SW 1271 (cell line): ENCODE measurements around the gene IGF2BP2.
"Not testable (repeated sequence)": the region's sequence is repeated elsewhere in the genome, so short reads cannot be mapped to it uniquely, and the experiment has no call there.

Experiments
- DNase-seq, 2 experiments: peaks; one replicate each; lab custom pipeline; 2025; lab: John Stamatoyannopoulos, UW

The IGF2BP2 gene

GRCh38 chr3:185661296-185661695, 163.5 kb downstream of the IGF2BP2 start:
- not testable (repeated sequence) for DNase-seq

DNA sequence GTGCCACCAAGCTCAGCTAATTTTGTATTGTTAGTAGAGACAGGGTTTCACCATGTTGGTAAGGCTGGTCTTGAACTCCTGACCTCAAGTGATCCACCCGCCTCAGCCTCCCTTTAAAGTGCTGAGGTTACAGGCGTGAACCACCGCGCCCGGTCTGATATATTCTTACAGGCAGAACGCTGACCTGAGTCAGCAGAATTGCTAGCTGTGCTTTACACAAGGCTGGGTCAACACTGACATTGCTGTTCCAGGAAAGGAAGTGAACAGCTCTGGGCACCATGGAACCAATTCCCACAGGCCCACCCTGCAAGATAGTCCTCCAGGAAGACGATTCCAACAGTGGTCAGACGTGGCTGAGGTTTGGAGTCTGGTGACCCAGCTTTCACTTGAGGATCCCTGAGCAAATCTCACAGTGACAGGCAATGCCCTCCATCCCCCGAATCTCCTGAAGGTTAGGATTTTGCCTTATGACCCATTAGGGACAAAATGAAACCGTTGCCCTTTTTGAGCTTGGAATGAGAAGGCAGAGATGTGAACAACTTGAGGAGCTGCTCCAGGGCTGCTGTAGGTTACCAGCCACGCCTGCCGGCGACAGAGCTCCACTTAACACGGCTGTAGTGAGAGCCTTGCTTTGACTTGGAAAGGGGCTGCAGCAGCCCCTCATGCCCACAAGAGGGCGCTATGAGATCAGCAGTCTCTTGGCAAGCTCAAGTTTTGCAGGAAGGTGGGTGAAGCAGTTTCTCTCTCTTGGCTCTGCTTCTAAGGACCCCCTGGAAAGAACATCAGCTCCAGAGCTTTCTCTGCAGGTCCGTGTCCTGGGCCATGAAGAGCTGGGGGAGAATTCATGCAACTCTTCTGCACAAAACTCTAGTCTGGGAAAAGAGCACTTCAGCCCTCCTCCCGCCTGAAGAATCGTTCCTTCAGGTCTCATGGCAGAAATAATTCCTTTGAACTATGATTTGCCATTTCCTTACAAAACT, 164.6 kb downstream of the IGF2BP2 start:
- DNase-seq = peak; percentile 27 to 73

DNA sequence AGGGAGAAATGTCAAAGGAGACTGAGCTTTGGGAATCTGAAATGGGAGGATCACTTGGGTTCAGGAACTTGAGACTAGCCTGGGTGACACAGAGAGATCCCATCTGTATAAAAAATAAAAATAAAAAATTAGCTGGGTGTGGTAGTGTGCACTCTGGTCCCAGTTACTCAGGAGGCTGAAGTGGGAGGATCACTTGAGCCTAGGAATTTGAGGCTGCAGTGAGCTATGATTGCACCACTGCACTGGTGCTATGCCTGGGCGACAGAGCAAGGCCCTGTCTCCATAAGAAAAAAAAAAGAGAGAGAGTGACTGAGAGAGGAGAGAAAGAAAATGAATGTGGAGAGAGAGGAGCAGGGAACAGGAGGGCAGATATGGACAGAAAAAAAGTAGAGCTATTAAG, 165.9 kb downstream of the IGF2BP2 start:
- no peak for DNase-seq

- peak; percentile 62 to 74 for DNase-seq
Observed at GRCh38 chr3:185658504-185658912, 166.3 kb downstream of the IGF2BP2 start.

- no peak for DNase-seq
Observed at GRCh38 chr3:185657691-185658503, 166.9 kb downstream of the IGF2BP2 start.

DNA sequence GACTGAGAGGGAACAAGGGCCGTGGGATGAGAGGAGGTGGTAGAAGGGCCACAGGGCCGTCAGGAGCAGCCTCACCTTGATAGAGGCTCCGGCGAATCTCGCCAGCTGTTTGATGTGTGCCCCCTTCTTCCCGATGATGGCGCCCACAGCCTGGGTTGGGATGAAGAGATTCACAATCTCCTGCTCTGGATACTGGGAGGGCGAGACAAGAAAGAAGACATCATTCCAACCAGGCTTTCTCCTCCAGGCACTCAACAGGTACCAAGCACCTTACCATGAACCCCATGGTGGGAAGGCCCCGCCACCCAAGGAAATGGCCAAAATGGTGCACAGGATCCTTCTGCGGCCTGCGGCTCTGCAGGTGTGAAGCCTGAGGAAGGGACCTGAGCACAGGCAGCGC, 167.6 kb downstream of the IGF2BP2 start:
- DNase-seq = no peak

DNA sequence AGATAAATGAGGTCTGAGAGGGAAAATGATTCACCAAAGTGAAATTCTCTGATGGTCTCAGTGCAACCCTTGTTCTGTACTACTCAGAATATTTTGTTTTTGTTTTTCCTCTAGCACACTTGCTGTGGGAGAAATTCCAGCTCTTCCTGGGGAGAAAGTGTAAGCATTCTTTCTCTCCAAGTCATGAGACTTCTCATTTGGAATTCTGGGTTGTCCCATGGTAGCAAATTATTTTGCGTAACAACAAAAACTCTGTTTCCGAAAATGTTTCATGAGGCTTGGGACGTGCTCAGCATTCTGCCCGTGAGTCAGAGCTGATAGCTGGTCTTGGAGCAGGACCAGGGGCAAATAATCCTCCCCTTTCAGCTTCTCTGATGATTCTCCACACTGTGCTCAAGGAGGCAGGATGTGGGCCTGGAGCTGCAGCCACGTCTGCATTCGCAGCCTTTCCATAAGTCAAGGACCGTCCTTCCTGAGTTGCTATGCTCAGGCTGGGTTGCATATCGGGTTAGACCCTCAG, 168.5 kb downstream of the IGF2BP2 start:
- peak; percentile 62 to 78 for DNase-seq

- DNase-seq = no peak
Observed at GRCh38 chr3:185655426-185656320, 169.2 kb downstream of the IGF2BP2 start.

DNA sequence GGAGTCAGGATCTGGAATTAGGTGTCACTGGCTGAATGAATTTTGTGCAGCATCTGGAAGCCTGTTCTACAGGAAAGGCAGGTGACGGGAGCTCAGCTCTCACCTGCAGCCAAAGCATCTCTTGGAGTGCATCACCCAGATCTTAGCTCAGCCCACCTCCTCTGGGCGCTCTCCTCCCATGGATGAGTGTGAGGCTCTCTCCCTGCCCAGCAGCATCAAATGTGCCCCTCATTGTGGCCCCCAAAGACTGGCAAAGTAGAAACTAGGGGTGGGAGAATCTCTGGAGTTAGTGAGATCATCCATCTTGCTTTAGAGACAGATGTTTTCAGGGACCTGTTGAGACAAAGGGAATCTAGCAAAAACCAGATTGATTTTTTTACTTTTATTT, 170.1 kb downstream of the IGF2BP2 start:
- no peak for DNase-seq

DNA sequence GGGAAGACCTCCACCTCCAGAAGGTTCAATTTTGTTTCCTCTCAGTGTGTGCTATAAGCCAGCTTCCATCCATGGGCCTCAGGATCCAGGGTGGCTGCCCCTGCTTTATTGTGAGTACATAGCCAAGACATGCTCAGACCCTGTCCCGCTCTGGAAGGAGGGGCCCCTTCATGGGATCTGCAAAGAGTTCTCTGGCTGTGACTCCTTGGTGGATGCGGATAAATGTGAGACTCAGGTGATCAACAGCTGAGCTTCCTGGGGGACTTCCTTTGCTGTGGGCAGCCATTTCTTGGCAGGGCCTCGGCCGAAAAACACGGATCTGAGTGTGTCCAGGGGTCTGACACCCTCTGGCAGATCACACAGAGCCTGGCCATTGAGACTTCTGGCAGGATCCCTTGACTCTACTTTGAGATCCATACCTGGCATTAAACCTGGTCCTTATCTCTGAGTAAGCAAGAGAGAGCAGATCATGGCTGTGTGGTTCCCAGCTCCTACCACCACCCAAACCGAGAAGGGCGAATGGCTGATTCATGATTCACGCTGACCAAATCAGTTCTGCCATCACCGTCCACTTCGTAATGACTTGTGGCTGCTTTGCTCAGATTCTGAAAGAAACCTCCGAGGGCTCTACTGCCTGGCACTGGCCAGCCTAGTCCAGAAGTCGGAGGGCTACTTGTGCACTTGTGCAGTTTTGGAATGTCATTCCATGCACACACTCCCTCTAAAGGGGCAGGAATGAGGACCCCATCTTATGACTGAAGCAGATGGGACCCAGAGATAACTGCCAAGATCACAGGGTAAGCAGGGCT, 170.7 kb downstream of the IGF2BP2 start:
- DNase-seq = no peak

GRCh38 chr3:185651971-185652370, 172.9 kb downstream of the IGF2BP2 start:
- no peak for DNase-seq

GRCh38 chr3:185649414-185649813, 175.4 kb downstream of the IGF2BP2 start:
- DNase-seq = no peak

GRCh38 chr3:185648396-185648795, 176.4 kb downstream of the IGF2BP2 start:
- no peak for DNase-seq

GRCh38 chr3:185647880-185648210, 177.0 kb downstream of the IGF2BP2 start:
- DNase-seq = no peak

DNA sequence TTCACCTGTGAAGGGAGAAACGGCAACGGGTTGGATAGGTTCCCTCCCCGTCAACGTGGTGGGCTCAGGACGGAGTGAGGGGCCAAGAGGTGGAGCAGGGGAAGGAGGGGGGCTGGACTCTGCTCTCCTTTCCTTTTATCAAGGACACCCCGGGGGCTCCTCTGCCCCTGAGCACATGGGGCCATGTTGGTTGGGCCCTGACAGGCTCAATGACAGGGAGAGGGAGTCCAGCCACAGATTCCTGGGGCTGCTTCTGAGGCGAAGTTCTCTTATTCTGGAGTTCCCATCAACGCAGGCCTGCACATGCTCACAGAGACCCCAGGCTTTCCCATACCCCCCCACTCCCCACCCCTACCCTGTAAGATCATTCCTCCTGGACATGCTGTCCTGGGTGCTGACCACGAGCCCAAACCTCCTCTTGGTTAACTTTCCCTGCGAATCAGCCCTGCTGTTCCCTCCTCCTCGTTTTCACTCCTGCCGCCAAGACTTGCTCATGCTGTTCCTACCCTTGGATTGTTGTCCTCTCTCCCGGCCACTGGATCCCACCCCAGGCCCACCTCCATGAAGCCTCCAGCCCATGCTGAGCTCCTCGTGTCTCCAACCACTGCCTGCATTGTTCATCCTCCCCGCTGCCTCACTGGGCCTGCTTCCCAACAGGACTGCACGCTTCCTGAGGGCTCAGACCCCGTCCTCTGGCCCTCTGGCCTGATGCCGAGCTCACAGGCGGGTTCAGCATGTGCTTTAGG, 177.5 kb downstream of the IGF2BP2 start:
- DNase-seq = no peak

DNA sequence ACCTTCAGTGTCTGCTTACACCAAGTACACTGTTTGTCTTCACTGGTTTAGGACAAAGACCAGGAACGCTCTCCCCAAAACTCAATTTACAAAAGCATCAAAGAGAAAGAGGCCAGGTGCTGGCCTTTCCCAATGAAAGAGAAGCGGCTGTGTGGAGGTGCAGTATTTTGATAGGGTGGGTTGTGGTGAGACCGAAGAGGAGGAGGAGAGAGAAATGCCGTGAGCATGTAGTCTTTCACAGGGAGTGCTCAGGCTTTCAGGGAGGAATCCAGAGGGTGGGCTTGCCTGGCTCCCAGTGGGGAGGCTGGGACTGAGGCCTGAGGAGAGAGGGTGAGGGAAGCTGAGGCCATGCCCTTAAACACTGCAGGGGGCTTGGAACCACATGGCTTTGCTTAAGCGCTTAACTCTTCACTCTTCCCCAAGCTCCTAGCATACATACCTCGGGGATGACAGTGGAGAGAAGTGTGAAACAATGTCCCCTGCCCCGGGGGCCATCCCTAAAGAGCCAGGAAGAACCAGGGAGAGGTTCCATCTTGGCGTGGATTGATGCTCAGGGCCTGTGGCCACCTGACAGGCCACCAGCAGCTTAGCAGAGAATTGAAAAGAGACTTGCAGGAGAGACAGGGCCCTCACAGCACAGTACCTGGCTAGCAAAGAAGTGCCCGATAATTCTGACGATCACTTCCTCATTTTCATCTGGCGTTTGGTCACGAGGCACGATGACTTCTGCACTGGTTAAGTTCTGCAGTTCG, 178.3 kb downstream of the IGF2BP2 start:
- DNase-seq = no peak

DNA sequence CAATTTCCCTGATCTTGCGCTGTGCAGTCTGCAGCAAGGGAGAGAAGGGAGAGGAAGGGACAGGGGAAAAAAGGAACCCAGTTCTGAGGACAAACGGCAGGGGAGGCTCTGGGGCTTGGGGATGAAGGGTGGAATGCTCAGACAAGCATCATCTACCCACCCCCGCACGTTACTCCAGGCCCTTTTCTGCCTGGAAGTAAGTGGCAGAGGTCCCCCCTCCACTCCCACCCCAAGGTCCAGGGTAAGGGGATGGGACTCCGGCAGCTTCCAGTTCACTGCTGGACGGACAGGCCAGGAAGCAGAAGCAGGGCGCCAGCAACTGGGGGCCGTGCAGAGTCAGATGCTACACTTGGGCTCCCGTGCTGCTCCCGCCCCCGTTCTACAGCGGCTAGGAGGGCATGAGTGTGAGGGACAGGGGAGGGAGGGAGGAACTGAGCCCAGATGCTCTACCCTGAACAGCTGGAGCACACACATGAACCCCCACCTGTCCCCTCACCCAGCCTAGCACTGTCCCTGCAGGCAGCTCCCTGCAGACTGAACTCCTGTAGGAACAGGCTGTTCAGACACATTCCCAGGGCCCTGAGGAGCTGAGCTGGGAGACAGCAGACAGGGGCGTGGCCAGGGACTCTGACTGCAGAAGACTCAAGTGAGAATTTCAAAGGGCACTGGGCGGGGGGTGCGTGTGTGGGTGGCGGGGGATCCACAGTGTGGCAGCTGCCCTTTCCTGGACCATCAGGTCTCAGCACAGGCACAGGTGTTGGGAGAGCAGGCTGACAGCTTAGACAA, 179.1 kb downstream of the IGF2BP2 start:
- DNase-seq = no peak

GRCh38 chr3:185645191-185645590, 179.7 kb downstream of the IGF2BP2 start:
- not testable (repeated sequence) for DNase-seq

DNA sequence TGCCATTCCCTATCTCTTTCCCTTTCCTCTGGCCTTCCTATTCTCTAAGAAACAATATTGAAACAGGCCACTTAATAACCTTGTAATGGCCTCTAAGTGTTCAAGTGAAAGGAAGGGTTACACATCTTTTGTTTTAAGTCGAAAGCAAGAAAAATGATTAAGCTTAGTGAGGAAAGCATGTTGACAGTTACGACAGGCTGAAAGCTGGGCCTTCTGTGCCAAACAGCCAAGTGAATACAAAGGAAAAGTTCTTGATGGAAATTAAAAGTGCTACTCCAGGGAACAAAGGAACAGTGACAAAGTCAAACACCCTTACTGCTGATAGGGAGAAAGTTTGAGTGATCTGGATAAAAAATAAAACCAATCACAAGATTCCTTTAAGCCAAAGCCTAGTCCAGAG, 184.5 kb downstream of the IGF2BP2 start:
- DNase-seq = no peak
